HCT116 (cell line): ENCODE data around the gene UPK1B. TPM values are rescaled to one million over a fixed set of nuclear protein-coding genes. Genes with fewer than 3 reads are reported as not detected.

ENCODE experiments used
- ATAC-seq: fragments of 200-7000 bp; cut with Tn5 transposase; 2 replicates; pipeline ENCODE4 v1.9.1; 2020; ENCODE audit warnings: mild to moderate bottlenecking, moderate library complexity
- BruUV-seq: library from RNA; stranded (reverse); fragments of 400-500 nt; replicated peaks from 2 replicates; lab custom pipeline; 2021; lab: Mats Ljungman, UMichigan
- CTCF ChIA-PET: fragments of 300-600 bp; sonication (Branson Sonifier 250); formaldehyde crosslinking; loops from one replicate; lab custom pipeline; 2021; ENCODE audit warnings: antibody characterized with exemption; lab: Charles Lee
- POLR2A ChIA-PET: fragments of 300-600, 350-600 bp; sonication (Branson Sonifier 250); formaldehyde crosslinking; loops from one replicate; lab custom pipeline; 2021; ENCODE audit warnings: antibody characterized with exemption; lab: Charles Lee
- RAD21 ChIA-PET, 2 experiments: fragments of 300-600 bp; sonication (Branson Sonifier 250); formaldehyde crosslinking; loops; one replicate each; lab custom pipeline; 2023; ENCODE audit warnings: low total read pairs in 2 of 2; ENCODE audit not compliant: uncharacterized antibody in 2 of 2, unreplicated experiment in 2 of 2, low non-redundant PET in 1 of 2; lab: Charles Lee
- DNase-seq: peaks from one replicate; pipeline ENCODE4 v3.0.0-alpha.2; 2010; ENCODE audit warnings: low read depth, low spot score
- H2AFZ ChIP-seq: fragments of 200-600 bp; shearing (Covaris generic), sonication (generic); 2 replicates; pipeline ENCODE4 v1.6.1; 2017; ENCODE audit warnings: low read depth, mixed run types, mixed read lengths, antibody characterized with exemption, low read length; ENCODE audit not compliant: poor library complexity, severe bottlenecking
- H3K27ac ChIP-seq: 2 replicates; pipeline ENCODE4 v1.5.1; 2012; ENCODE audit warnings: low read depth, low read length
- H3K27me3 ChIP-seq: fragments of 200-600 bp; sonication (generic); 2 replicates; pipeline ENCODE4 v1.6.1; 2016; ENCODE audit warnings: mixed run types, low read length, mixed read lengths; ENCODE audit not compliant: insufficient read depth
- H3K36me3 ChIP-seq, 2 experiments: fragments of 200-500 bp in 1 of 2; fragments of 200-600 bp in 1 of 2; sonication (Bioruptor generic) in 1 of 2; sonication (generic) in 1 of 2; 2 replicates each; pipeline versions ENCODE4 v1.5.1 to v1.6.1; 2014 to 2016; ENCODE audit warnings: low read length in 2 of 2, inconsistent platforms in 1 of 2, mixed read lengths in 1 of 2, mixed run types in 1 of 2; ENCODE audit not compliant: insufficient read depth in 2 of 2, control insufficient read depth in 1 of 2
- H3K4me1 ChIP-seq, 2 experiments: fragments of 200-600 bp in 1 of 2; sonication (generic) in 1 of 2; 2 replicates each; pipeline versions ENCODE4 v1.5.1 to v1.6.1; 2012 to 2017; ENCODE audit warnings: low read length in 2 of 2, inconsistent platforms in 1 of 2, mild to moderate bottlenecking in 1 of 2, mixed read lengths in 1 of 2, mixed run types in 1 of 2, moderate library complexity in 1 of 2; ENCODE audit not compliant: insufficient read depth in 2 of 2, control insufficient read depth in 1 of 2
- H3K4me2 ChIP-seq: fragments of 200-600 bp; sonication (generic); 2 replicates; pipeline ENCODE4 v1.6.1; 2017; ENCODE audit warnings: mixed run types, low read length, mixed read lengths
- H3K4me3 ChIP-seq, 2 experiments: fragments of 200-600 bp in 1 of 2; sonication (generic) in 1 of 2; replicated peaks in 1 of 2; 2 replicates each; pipeline ENCODE4 v1.5.1; 2011 to 2016; ENCODE audit warnings: low read length in 2 of 2, control low read depth in 1 of 2, low read depth in 1 of 2, mild to moderate bottlenecking in 1 of 2, mixed read lengths in 1 of 2, mixed run types in 1 of 2
- H3K79me2 ChIP-seq: fragments of 200-600 bp; sonication (generic); 2 replicates; pipeline ENCODE4 v1.6.1; 2017; ENCODE audit warnings: mild to moderate bottlenecking, mixed run types, low read length, moderate library complexity, mixed read lengths; ENCODE audit not compliant: insufficient read depth
- H3K9ac ChIP-seq: fragments of 200-600 bp; sonication (generic); 2 replicates; pipeline ENCODE4 v1.6.1; 2016; ENCODE audit warnings: low read length, mixed read lengths
- H3K9me2 ChIP-seq: fragments of 200-600 bp; sonication (generic), shearing (Covaris generic); 2 replicates; pipeline ENCODE4 v1.6.1; 2017; ENCODE audit warnings: mixed run types, mild to moderate bottlenecking, moderate library complexity; ENCODE audit not compliant: insufficient read depth
- H3K9me3 ChIP-seq, 2 experiments: fragments of 200-500 bp in 1 of 2; fragments of 200-600 bp in 1 of 2; sonication (Bioruptor generic) in 1 of 2; sonication (generic) in 1 of 2; 2 replicates each; pipeline ENCODE4 v1.6.1; 2014 to 2017; ENCODE audit warnings: low read length in 2 of 2, mixed read lengths in 2 of 2, inconsistent platforms in 1 of 2, low read depth in 1 of 2, mild to moderate bottlenecking in 1 of 2, mixed run types in 1 of 2, moderate library complexity in 1 of 2; ENCODE audit not compliant: control insufficient read depth in 1 of 2, insufficient read depth in 1 of 2
- H4K20me1 ChIP-seq: fragments of 200-600 bp; sonication (generic), shearing (Covaris generic); 2 replicates; pipeline ENCODE4 v1.6.1; 2017; ENCODE audit warnings: mixed run types, mild to moderate bottlenecking, moderate library complexity; ENCODE audit not compliant: insufficient read depth
- ATF3 ChIP-seq: IDR thresholded peaks from 2 replicates; pipeline ENCODE4 v1.6.1; 2012
- CBX3 ChIP-seq: IDR thresholded peaks from 2 replicates; pipeline ENCODE4 v1.6.1; 2012; ENCODE audit warnings: low read depth
- CEBPB ChIP-seq: IDR thresholded peaks from 2 replicates; pipeline ENCODE4 v1.6.1; 2012; ENCODE audit warnings: low read depth
- CTCF ChIP-seq, 3 experiments: fragments of 200-600 bp in 1 of 3; sonication (generic) in 1 of 3; IDR thresholded peaks in 2 of 3; conservative IDR thresholded peaks in 1 of 3; 2 replicates each; pipeline ENCODE4 v1.5.1; 2012 to 2017; ENCODE audit warnings: low read depth in 2 of 3, low read length in 2 of 3, antibody characterized with exemption in 1 of 3, borderline replicate concordance in 1 of 3, control low read depth in 1 of 3, mild to moderate bottlenecking in 1 of 3, mixed read lengths in 1 of 3, mixed run types in 1 of 3, moderate library complexity in 1 of 3; ENCODE audit not compliant: insufficient read depth in 1 of 3
- EGR1 ChIP-seq: IDR thresholded peaks from 2 replicates; pipeline ENCODE4 v1.6.1; 2012; ENCODE audit warnings: low read depth
- ELF1 ChIP-seq: IDR thresholded peaks from 2 replicates; pipeline ENCODE4 v1.6.1; 2012; ENCODE audit warnings: low read depth, borderline replicate concordance
- EZH2 ChIP-seq: fragments of 200-600 bp; sonication (generic); IDR thresholded peaks from 2 replicates; pipeline ENCODE4 v1.6.1; 2017; ENCODE audit warnings: antibody characterized with exemption, mixed run types
- EZH2phosphoT487 ChIP-seq: fragments of 200-600 bp; IDR thresholded peaks from 2 replicates; pipeline ENCODE4 v1.6.1; 2018; ENCODE audit warnings: antibody characterized with exemption, borderline replicate concordance
- JUND ChIP-seq: IDR thresholded peaks from 2 replicates; pipeline ENCODE4 v1.6.1; 2012
- POLR2A ChIP-seq: IDR thresholded peaks from 2 replicates; pipeline ENCODE4 v1.7.0; 2011; ENCODE audit warnings: borderline replicate concordance; ENCODE audit not compliant: insufficient read depth, insufficient read length; ENCODE audit errors: extremely low read depth
- POLR2AphosphoS5 ChIP-seq: IDR thresholded peaks from 2 replicates; pipeline ENCODE4 v1.6.1; 2011; ENCODE audit warnings: mild to moderate bottlenecking, low read depth, low read length, moderate library complexity
- RAD21 ChIP-seq: IDR thresholded peaks from 2 replicates; pipeline ENCODE4 v1.6.1; 2012; ENCODE audit warnings: low read depth, mild to moderate bottlenecking
- REST ChIP-seq: IDR thresholded peaks from 2 replicates; pipeline ENCODE4 v1.6.1; 2012; ENCODE audit warnings: low read depth
- SIN3A ChIP-seq: IDR thresholded peaks from 2 replicates; pipeline ENCODE4 v1.6.1; 2012; ENCODE audit warnings: low read depth
- SP1 ChIP-seq: IDR thresholded peaks from 2 replicates; pipeline ENCODE4 v1.6.1; 2012; ENCODE audit warnings: low read depth
- SRF ChIP-seq: IDR thresholded peaks from 2 replicates; pipeline ENCODE4 v1.6.1; 2012; ENCODE audit warnings: low read depth
- TCF7L2 ChIP-seq: IDR thresholded peaks from 2 replicates; pipeline ENCODE4 v1.7.0; 2011; ENCODE audit warnings: borderline replicate concordance, inconsistent platforms; ENCODE audit not compliant: insufficient read depth, insufficient read length; ENCODE audit errors: extremely low read depth
- YY1 ChIP-seq: IDR thresholded peaks from 2 replicates; pipeline ENCODE4 v1.6.1; 2011; ENCODE audit warnings: low read length, low read depth, moderate library complexity, mild to moderate bottlenecking; ENCODE audit not compliant: insufficient replicate concordance; ENCODE audit errors: extremely low read depth
- ZFX ChIP-seq: fragments of 450-650 bp; IDR thresholded peaks from 2 replicates; pipeline ENCODE4 v1.6.1; 2017
- ZNF274 ChIP-seq: fragments of 200-500 bp; sonication (Bioruptor generic); IDR thresholded peaks from 2 replicates; pipeline ENCODE4 v1.6.1; 2014; ENCODE audit warnings: mild to moderate bottlenecking, low read depth, low read length, inconsistent platforms
- intact Hi-C: fragments of 100-400 bp; cut with micrococcal nuclease; formaldehyde crosslinking; loops from 2 replicates; pipeline ENCODE4 v1.10.0; 2022
- total RNA-seq: library from RNA; stranded (reverse); gene quantifications from one replicate; pipeline ENCODE4 v1.2.1, GENCODE V29; 2021; ENCODE audit not compliant: unreplicated experiment

The UPK1B gene
- total RNA-seq, 1 experiment from 2014 or later = not detected

GRCh38 chr3:119236756-119237155, 63.4 kb downstream of the UPK1B start:
- intact Hi-C loops = no loop called here
- POLR2A ChIA-PET = no interaction called here

GRCh38 chr3:119237299-119237698, 63.9 kb downstream of the UPK1B start:
- H2AFZ ChIP-seq = no peak overlapping the region
- ChIA-PET CTCF (no interaction called here), POLR2A (no interaction called here), RAD21 (no interaction called here)
- no peaks in the 10 kb centered on the region for H4K20me1 ChIP-seq
- BruUV-seq = no TSS peak
- intact Hi-C loops = no loop called here
- no peaks in the 10 kb centered on the region for H3K27me3 ChIP-seq
- no peak overlapping the region for H3K27ac ChIP-seq
- no peaks in the 10 kb centered on the region for H3K9me3 ChIP-seq
- H3K4me3 ChIP-seq = no peak overlapping the region
- ATAC-seq (no peak), DNase-seq (no peak)
- H3K4me2 ChIP-seq = no peak overlapping the region
- peaks cover 23% of the 10 kb centered on the region for H3K79me2 ChIP-seq
- no peaks in the 10 kb centered on the region for H3K9me2 ChIP-seq
- peaks cover 6 to 23% of the 10 kb centered on the region in 2 experiments for H3K4me1 ChIP-seq
- H3K36me3 ChIP-seq = peaks cover 0 to 4% of the 10 kb centered on the region in 2 experiments; a peak in 1 of 4 replicates
- no peak overlapping the region for H3K9ac ChIP-seq
- TF ChIP-seq EZH2 (no peak), JUND (no peak), ELF1 (no peak), ATF3 (no peak), SRF (no peak), ZNF274 (no peak), CTCF (IDR thresholded peaks at IDR 0.05 in 2 of 3, conservative IDR thresholded peaks at IDR 0.05 in 1 of 3; ENCODE audit: borderline replicate concordance in 1 of 3, insufficient read depth in 1 of 3, low read depth in 2 of 3, low read length in 2 of 3) (no peak), EGR1 (no peak), POLR2AphosphoS5 (no peak), ZFX (no peak), REST (no peak)

More at GRCh38 chr3:119236756-119237155, 63.4 kb downstream of the UPK1B start:
- H3K36me3 ChIP-seq = peaks cover 0 to 4% of the 10 kb centered on the region in 2 experiments; a peak in 1 of 4 replicates
- ChIA-PET CTCF (no interaction called here), RAD21 (no interaction called here)
- H3K27me3 ChIP-seq = no peaks in the 10 kb centered on the region
- DNase-seq (no peak), ATAC-seq (no peak)
- H3K4me1 ChIP-seq = peaks cover 6 to 23% of the 10 kb centered on the region in 2 experiments
- no TSS peak for BruUV-seq
- H3K9me2 ChIP-seq = no peaks in the 10 kb centered on the region
- H3K4me3 ChIP-seq = no peak overlapping the region
- TF ChIP-seq EZH2 (no peak), TCF7L2 (no peak), YY1 (no peak), ZFX (no peak), POLR2A (no peak), SP1 (no peak), RAD21 (no peak), SIN3A (no peak), EZH2phosphoT487 (no peak), CEBPB (no peak), CBX3 (no peak), ZNF274 (no peak), SRF (no peak), EGR1 (no peak)
- H3K27ac ChIP-seq = no peak overlapping the region
- H2AFZ ChIP-seq = no peak overlapping the region
- H3K9ac ChIP-seq = no peak overlapping the region
- H3K79me2 ChIP-seq = peaks cover 23% of the 10 kb centered on the region
- no peaks in the 10 kb centered on the region for H4K20me1 ChIP-seq
- no peak overlapping the region for H3K4me2 ChIP-seq
- no peaks in the 10 kb centered on the region for H3K9me3 ChIP-seq
